ENCODE data around the gene RAB26.
"Not testable (repeated sequence)": the region's sequence is repeated elsewhere in the genome, so short reads cannot be mapped to it uniquely, and the experiment has no call there.

RAB26 gene

DNA sequence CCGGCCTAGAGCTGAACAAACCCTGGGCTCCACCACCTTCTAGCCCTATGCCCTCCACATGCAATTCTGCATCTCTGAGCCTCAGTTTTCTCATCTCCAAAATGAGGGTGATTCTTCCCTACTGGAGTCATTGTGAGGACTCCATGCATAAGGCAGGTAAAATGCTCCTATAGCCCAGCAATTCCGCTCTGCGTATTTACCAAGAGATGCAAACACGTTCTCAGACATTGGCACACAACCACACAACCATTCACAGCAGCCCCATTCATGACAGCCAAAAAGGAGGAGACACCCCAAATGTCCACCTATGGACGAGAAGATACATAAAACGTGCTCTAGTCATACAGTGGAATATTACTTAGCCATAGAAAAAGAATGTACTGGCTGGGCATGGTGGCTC is 51.9 kb downstream of the RAB26 start:
- no peak for DNase-seq

DNA sequence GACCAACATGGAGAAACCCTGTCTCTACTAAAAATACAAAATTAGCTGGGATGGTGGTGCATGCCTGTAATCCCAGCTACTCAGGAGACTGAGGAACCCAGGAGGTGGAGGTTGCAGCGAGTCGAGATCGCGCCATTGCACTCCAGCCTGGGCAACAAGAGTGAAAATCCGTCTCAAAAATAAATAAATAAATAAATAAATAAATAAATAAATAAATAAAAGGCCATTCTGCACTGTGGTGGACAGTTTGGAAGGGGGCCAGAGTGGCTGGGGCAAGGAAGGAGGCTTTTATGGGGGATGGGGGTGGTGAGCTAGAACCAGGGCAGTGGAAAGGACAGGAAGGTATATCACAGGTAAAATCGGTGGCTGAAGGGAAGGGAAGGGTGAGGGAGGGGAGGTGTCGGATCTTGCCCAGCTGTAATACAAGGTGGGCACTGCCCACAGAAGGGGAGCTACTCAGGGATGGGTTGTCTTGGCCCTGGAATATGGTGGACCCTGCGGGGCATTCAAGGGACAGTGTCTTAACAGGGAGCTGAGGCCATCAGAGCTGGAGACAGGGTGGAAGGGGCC is 54.8 kb downstream of the RAB26 start:
- not testable (repeated sequence) for DNase-seq
